Retina (tissue), 1 donor: ENCODE measurements around the gene TBC1D7.
A peak's percentile ranks its signal among the peaks of the same experiment; 100 is the strongest.

Experiments
- DNase-seq: peaks from one replicate; pipeline ENCODE4 v3.0.0-alpha.2; 2016

TBC1D7 gene

DNA sequence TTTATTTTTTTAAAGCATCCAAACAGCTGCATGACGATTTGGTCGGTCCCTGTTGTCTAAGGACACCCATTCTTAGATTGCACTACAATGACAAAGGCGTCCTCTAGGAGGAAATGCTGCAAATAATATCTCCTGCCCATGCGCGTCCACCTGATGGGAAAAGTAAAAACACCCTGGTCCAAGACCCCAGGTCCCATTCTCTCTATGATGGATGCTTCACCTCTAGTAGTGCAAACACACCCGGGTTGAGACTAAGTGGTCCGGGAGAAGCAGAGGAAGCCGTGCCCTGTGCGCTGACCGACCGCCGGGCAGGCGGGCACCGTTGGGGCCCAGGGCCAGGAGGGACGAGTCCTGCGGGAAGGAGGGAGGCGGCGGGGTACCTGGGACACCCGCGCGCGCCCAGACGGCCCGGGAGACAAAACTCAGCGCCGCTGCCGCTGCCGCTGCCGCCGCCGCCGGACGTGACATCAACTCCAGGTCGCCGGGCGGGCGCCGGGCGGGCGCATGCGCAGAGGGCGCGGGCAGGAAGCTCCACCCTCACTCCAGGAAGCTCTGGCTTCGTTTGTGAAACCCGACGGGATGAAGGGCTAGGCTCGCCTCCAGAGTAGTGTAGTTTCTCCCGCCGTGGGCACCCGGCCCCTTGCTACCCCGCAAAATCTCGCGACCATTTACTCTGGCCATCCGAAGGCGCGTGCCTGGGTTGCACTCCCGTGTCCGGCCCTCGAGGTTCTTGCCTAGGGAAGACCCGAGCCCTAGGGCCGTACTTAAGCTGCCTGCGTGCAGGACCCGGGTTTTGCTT lies at the start of gene TBC1D7:
TBC1D7 (minus strand) TSS at position 462 of the 799 bp plus-strand sequence. CDS start 1,639 bp downstream, outside the sequence.
- peak; percentile 98 for DNase-seq

DNA sequence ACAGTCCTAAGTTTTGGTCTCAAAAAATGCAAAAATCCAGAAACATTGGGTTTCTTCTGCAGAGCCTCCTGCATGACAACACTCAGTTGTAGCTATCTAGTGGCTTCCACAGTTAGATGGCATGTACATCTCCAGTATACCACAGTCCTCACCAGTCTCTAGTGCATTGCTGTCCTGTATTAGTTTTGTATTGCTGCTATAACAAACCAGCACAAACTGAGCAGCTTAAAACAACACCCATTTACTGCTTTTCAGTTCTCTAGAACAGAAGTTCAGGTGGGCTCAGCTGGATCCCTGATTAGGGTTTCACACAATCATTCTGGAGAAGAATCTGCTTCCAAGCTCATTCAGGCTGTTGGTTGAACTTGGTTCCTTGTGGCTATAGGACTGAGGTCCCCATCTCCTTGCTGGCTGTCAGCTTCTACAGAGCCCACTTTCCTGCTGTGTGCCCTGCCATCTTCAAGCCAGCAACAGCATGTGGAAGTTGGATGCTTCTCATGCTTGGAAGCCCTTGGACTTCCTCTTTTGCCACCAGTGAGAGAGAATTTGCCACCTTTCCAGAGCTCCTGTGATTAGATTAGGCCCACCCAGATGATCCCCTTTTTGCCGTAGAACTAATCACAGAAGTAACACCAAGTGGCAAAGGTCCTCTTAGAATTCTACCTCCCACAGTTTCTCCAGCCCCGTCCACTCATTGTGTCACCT lies 48.9 kb upstream of the TBC1D7 start:
- DNase-seq, result no peak

DNA sequence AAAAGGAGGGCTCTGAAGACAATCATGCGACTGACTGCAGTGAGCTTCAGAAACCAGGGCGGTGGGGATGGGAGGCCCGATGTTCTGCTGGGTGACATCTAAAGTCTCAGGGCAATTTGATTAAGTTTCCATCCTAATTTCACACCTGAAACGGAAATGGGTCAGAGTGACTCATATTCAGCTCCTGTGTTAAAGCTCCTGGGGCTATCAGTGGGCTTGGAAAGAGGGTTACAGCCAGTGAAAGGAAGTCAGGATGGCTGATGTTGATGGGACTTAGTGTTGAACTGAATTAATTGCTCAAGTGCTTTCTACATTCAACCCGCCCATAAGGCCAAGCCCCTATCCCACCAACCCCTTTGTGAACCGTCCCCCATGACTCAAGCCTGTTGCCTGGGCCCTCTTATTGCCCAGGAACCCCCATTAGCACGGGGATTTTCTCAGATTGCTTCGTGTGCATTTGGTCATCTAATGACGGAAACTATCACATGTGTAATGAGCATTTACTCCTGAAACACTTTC lies 47.1 kb upstream of the TBC1D7 start:
- no peak for DNase-seq

DNA sequence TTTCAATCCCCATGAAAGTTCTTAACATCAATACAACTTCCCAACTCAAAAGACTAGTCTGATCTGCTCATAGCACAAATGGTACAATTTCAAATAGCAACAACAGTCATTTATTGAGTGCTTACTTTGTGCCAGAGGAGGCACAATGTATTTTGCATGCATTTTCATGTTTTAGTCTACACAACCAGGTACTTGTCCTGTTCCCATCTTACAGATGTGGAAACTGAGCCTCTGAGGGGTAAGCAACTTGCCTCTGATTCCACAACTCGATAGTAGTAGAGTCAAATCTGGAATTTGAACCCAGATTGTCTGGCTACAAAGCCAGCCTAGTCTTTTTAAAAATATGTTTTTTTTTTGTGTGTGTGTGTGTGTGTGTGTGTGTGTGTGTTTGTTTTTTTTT lies 45.6 kb upstream of the TBC1D7 start:
- DNase-seq, result no peak

DNA sequence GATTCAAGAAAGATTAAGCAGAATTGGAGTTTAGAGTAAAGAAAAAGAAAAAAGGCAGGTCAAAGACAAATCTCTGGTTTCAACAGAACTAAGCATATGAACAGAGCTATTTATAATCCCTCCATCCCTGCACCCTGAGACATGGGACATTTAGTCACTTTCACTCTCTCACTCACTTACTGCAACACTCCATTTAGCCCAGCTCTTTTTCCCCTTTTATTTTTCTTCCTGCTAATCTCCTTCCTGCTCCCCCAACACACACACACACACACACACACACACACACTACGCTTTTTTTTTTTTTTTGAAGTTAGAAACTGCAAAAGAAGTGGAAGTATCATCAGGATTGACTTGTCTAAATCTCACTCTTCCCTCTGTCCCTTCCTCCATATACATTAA lies 45.1 kb upstream of the TBC1D7 start:
- DNase-seq, result no peak

DNA sequence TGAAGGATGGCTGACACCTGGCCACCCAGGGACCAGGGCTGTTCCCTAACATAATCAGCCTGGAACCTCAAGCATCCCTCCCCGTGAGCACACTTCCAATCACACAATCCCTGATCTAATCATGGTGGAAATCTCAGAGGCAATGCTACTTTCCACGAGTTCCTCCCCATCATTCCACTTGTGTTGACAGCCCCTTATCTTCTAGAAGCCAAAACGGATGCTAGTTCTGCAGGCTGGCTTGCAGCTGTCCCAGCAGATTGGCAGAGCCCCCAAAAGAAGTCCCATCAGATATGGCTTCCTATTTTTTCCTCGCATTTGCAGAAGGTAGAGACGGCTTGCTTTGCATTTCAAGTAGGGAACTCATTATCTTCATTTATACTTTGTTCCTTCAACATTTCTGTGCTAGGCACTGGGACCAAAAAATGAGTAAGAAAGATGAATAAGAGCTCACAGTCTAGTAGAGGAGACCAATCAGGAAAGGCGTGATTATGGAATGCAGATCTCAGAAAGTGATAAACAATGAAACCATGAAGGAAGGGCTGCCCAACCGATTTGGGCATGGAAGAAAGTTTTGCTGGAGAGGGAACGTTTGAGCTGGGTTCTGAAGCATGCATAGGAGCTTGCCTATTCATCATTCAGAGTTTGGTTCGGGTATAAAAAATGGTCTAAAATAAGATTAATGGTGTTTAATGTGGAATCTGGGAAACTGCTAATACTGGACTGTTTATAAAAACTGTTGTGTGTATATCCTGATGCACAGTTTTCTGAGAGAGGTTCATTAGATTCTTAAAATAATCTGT lies 44.6 kb upstream of the TBC1D7 start:
- no peak for DNase-seq

DNA sequence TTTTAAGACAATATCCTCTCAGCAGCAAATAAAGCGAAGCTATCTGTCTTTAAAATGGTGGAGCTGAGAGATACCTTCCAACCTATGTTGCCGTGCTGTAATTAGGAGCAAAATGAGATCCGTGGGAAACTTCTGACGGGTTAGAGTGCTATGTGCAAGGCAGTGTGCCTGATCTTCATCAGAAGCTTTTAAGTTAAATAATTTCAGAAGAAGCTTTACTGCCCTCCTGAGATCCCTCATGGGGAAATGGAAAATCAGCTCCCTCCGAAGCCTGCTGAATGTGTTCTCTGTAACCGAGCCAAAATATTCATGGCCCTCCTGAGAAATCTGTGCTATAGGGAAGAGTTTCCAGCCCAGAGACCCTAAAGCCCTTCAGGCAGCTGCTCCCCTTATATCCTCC lies 43.7 kb upstream of the TBC1D7 start:
- DNase-seq, result no peak

DNA sequence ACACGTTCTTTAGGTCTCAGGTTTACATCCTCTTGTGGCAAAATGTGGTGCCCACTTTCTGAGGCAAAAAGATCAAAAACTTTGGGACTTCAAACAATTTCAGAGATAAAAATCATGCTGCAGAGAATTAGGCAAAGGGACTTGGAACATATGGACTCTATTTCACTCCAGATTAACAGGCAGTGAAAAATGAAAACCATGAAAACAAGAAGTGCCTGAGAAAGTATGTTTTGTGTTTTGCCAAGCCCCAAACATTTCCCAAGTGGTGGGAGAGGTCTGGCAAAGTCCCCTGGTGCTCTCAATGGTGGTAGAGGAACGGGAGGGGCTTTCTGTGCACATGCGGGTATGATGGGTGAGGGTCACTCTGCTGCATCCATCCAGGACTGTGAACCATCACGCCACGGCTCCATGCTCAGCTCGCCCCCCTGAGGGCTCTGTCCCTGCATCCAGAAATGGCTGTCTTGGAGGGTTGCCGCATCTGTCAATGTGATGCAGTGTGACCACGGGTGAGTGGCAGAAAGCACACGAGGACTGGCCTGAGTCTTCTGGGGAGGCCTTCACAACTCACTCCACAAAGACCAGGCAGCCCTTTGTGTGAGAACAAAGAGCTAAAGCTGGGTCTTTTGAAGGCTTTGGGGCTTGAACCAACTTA lies 43.2 kb upstream of the TBC1D7 start:
- peak; percentile 61 for DNase-seq

DNA sequence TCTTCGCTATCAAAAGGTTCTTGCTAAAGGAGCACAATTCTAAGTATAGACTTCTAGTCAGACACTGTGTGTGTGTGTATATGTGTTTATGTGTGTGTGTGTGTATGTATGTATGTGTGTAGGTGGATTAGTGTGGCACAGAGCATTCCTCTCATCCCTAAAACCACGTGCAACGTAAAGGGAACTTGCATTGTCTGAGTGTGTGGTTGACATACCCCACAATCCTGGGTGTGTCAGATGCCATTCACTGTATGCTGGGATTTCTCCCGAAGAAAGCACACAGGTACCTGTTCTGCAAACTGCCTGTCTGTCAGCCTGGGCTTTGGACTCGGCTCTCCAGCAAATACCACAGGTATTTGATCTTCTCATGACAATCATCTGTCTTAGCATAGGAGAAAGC lies 42.3 kb upstream of the TBC1D7 start:
- no peak for DNase-seq

DNA sequence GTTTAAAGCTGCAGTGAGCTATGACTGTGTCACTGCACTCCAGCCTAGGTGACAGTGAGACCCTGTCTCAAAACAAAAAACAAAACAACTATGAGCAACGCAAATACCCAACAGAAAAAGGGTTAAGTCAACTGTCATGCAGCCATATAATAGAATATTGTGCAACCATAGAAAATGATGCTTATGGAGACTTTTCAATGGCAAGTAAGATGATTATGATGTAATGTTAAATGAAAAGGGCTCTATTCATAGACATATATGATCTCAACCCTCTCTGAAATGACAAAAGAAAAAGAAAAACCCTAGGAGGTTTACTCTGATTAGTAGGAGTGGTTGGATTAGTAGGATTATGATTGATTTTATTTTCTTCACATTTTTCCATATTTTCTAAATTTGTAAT lies 41.3 kb upstream of the TBC1D7 start:
- DNase-seq, result no peak

DNA sequence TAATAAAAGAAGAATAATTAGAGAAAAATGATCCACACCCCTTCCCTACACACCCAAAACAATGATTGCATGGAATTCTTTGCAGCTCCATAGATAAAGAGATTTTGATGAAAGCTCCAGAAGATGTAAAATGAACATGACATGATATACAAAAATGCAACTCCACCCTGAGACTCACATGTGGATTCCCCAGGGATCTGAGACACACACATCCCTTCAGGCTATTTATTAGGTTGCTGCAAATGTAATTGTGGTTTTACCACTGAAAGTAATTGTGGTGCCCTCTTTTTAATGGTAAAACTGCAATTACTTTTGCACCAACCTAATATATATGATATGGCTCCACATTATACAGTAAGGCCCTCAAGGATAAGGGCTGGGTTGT lies 40.4 kb upstream of the TBC1D7 start:
- DNase-seq, result no peak

DNA sequence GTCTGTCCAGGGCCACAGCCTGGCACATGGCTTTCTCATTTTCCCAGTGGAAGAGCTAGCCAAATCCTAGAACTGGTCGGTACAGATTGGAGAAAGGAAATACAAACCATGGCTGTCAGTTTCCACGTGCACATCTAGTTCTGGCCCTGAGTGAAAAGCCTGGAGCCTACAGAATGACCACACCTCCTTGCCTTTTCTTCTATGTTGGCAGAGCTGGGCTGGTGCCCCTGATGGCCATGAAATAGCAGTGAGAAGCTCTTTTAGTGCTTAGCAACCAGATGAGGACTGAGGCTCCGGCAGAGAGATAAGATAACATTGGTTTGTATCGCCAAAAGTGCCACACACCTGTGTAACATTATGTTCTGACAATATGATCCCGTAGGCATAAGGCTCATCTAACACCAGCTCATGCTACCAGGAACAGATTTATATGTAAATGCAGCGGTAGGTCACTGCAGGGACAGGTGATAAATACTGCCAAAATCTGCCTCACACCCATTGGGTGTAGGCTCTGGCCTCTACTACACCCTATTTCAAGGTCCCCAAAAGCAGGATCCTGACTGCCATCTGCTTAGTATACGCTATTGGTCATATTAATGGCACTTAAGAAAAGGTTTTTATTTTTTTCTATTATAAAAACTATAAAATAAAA lies 39.9 kb upstream of the TBC1D7 start:
- DNase-seq, result no peak

DNA sequence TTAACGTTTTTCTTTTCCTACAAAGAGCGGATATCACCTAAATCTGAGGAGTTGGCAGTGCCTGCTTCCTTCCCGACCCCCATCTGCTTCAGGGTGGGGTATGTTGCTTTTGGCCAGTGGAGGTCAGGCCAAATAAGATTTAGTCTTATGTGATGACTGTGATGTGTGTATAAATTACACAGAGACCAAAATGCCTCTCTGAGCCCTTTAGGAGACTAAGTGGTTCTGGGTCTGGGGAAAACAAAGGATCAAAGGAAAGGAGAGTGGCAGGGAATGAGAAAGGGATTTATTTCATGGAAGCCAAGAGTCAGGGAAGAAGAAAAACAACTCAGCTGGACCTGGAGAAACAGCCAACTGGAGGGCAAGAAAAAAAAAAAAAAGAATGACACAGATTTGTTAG lies 39.1 kb upstream of the TBC1D7 start:
- DNase-seq, result no peak

DNA sequence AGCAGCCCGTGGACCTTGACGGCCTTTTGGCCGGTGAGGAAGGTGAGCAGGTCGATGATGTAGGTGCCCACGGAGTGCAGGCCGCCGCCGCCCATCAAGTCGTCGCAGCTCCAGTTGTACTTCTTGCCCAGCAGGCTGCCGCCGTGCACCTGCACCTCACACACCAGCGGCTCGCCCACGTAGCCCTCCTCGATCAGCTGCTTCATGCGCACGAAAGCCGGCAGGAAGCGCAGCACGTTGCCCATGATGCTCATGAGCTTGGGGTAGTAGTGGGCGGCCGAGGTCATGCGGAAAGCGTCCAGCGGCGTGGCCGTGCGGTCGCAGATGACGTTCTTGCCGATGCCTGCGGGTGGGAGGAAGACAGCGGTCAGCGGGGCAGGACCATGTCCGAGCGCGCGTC lies 37.0 kb upstream of the TBC1D7 start:
- no peak for DNase-seq

DNA sequence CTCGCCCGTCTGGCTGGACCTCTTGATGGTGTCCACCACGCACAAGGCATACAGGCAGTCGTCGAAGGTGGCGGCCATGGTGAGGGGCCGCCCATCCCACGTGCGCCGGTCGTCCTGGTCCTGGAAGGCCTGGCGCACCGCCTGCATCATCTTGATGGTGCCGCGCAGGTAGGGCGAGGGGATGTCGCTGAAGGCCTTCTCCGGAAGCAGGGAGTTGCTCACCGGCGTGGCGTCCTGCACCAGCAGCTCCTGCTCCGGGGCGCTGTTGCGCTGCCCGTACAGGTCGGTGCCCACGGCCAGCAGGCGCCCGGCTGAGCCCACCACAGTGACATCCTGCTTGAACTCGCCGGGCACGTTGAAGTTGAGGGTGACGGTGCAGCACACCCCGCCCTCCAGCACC lies 36.5 kb upstream of the TBC1D7 start:
- DNase-seq, result no peak

DNA sequence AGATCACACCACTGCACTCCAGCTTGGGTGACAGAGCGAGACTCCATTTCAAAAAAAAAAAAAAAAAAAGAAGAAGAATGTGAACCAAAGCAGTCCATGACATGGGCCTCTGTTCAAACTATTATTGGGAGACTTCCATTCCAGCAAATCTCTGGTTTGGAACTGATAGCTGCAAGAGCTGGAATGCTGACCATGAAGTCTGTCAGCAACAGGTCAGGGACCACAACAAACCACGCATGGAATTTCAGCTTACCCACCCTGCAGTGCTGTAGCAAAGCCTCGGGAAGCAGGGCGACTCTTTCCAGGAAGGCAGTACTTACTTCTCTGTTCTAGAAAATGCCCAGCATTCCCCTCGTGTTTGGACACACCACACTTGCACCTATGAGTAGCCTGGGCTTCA lies 34.1 kb upstream of the TBC1D7 start:
- DNase-seq, result no peak

DNA sequence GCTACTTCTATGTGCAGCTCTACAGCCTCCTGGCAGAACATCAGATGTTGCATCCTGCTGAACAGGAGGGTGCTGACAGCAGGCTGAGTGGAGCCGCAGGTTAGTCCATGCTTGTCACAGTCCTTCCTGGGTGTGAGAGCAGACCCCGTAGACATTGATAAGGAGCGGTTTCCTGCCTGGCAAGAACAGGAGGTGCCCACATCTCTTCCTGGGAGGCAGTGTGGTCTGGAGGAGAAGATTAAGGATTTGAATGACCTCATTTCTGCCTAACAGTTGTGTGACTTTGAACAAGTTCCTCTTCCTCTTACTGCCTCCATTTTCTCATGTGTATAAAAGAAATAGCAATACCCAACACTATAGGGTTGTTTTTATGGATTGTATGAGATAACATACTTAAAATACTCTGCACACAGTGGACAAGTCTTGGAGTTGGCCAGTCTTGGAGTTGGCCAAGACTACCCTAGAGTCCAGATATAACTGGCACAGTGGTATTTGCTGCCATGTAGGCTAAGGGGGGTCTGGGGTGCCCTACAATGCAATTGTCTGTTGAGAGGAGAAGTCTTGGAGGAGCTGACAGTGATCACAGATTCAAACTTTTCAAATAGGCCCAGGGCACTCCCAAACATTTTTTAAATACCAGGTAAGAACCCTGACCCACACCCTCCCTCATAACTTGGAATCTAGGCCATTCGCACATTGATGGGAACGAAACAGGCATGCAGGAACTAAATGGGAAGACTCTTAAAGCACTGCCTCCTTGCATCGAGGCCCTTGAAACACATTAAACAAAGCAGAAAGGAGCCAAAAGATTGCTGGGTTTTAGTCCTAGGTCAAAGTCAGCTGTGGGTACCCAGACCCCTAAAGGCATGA lies 32.6 kb upstream of the TBC1D7 start:
- DNase-seq, result no peak

DNA sequence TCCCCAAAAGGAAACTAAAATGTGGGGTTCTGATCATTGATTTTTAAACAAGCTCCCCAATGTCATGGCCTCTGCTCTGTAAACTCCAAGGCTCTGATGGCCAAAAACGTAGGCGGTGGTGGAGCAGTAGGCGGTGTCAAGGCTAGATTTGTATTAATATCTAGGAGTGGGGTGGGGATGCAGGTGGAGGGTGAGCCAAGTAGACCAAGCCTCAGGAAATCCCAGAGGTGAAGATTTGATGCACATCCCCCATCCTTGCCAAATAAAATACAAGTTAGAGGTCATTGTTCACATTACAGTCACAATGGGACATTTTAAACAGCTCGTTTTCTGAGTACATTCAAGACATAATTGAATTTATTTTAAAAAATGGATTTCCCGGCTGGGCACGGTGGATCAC lies 30.9 kb upstream of the TBC1D7 start:
- DNase-seq, result no peak

DNA sequence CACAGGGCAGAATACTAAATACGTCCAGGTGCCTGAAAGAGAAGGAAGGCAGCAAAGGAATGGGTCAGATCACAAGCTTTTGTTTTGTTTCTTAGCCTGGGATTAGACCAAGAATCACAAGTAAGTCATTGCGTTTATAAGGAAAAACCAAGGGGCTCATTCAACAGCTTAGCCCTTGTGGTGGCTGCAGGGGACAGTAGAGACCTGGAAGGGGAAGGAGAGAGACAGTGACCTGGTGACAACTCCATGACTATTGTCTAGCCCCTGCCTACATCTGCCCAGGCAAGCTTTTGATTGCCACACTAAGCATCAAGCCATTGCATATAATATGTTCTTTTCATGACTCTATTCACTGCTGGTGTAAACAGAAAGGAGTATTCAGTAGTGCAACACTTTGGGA lies 30.2 kb upstream of the TBC1D7 start:
- DNase-seq, result no peak

DNA sequence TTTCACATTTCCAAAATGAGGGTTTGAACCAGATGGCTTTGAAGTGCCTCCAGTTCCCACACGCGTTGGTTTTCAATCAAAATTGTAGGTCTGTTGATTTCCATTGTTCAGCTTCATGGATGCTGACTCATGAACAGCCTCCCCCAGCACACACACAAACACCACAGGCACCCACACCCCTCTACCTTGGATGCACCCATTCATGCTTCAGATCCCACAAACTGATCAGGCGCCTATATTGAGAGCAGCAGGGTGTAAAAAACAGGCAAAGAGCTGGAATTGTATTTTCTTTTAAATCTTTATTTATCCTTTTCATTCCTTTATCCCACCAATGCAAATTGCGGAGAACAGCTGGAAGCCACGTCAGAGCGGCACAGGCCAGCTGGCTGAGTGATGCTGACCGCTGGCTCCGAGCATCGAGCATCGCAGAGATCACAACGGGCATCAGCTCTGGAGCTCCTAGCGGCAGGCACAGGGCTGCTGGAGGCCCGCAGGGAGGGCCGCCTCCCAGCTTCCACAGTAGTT lies 29.3 kb upstream of the TBC1D7 start:
- peak; percentile 33 for DNase-seq
